Measurements from ENCODE around the gene MYO15A.

The MYO15A gene

GRCh38 chr17:18138065-18138749, 29.7 kb downstream of the MYO15A start:
- H3K27me3 Mint-ChIP-seq: peaks cover 16% of the 10 kb centered on the region
- H3K27ac Mint-ChIP-seq: no peak overlapping the region
- peaks cover 7% of the 10 kb centered on the region for H3K4me1 Mint-ChIP-seq
- H3K9me3 Mint-ChIP-seq: no peaks in the 10 kb centered on the region
- H3K4me3 Mint-ChIP-seq: no peak overlapping the region
- H3K36me3 Mint-ChIP-seq: no peaks in the 10 kb centered on the region
- ATAC-seq: no peak

- Mint-ChIP-seq H3K36me3 (no peaks in the 10 kb centered on the region), H3K27ac (no peak overlapping the region), H3K4me1 (peaks cover 7% of the 10 kb centered on the region), H3K27me3 (peaks cover 16% of the 10 kb centered on the region), H3K9me3 (no peaks in the 10 kb centered on the region), H3K4me3 (no peak overlapping the region)
- no peak for ATAC-seq
Observed at GRCh38 chr17:18139092-18139491, 30.5 kb downstream of the MYO15A start.

- peaks cover 7% of the 10 kb centered on the region for H3K4me1 Mint-ChIP-seq
- H3K9me3 Mint-ChIP-seq: no peaks in the 10 kb centered on the region
- H3K36me3 Mint-ChIP-seq: no peaks in the 10 kb centered on the region
- H3K27me3 Mint-ChIP-seq: peaks cover 16% of the 10 kb centered on the region
- no peak overlapping the region for H3K4me3 Mint-ChIP-seq
- no peak for ATAC-seq
- H3K27ac Mint-ChIP-seq: no peak overlapping the region
Observed at GRCh38 chr17:18139498-18139897, 30.9 kb downstream of the MYO15A start.

GRCh38 chr17:18139949-18140348, 31.4 kb downstream of the MYO15A start:
- Mint-ChIP-seq H3K27me3 (peaks cover 16% of the 10 kb centered on the region), H3K4me3 (no peak overlapping the region), H3K36me3 (no peaks in the 10 kb centered on the region), H3K4me1 (peaks cover 7% of the 10 kb centered on the region), H3K27ac (no peak overlapping the region), H3K9me3 (no peaks in the 10 kb centered on the region)
- no peak for ATAC-seq

- H3K27me3 Mint-ChIP-seq: peaks cover 15% of the 10 kb centered on the region
- H3K27ac Mint-ChIP-seq: no peak overlapping the region
- peaks cover 7% of the 10 kb centered on the region for H3K4me1 Mint-ChIP-seq
- ATAC-seq: no peak
- no peaks in the 10 kb centered on the region for H3K9me3 Mint-ChIP-seq
- H3K4me3 Mint-ChIP-seq: no peak overlapping the region
- no peaks in the 10 kb centered on the region for H3K36me3 Mint-ChIP-seq
Observed at GRCh38 chr17:18140648-18141047, 32.1 kb downstream of the MYO15A start.

- H3K4me3 Mint-ChIP-seq: no peak overlapping the region
- H3K9me3 Mint-ChIP-seq: no peaks in the 10 kb centered on the region
- peaks cover 7% of the 10 kb centered on the region for H3K4me1 Mint-ChIP-seq
- no peaks in the 10 kb centered on the region for H3K36me3 Mint-ChIP-seq
- ATAC-seq: no peak
- H3K27ac Mint-ChIP-seq: no peak overlapping the region
- H3K27me3 Mint-ChIP-seq: peaks cover 8% of the 10 kb centered on the region
Observed at GRCh38 chr17:18141210-18141803, 32.8 kb downstream of the MYO15A start.

GRCh38 chr17:18142417-18142816, 33.9 kb downstream of the MYO15A start:
- H3K36me3 Mint-ChIP-seq: no peaks in the 10 kb centered on the region
- peaks cover 7% of the 10 kb centered on the region for H3K4me1 Mint-ChIP-seq

GRCh38 chr17:18143044-18143936, 34.7 kb downstream of the MYO15A start:
- Mint-ChIP-seq H3K36me3 (no peaks in the 10 kb centered on the region), H3K4me1 (peaks cover 7% of the 10 kb centered on the region), H3K4me3 (no peak overlapping the region), H3K9me3 (no peaks in the 10 kb centered on the region), H3K27ac (no peak overlapping the region), H3K27me3 (no peaks in the 10 kb centered on the region)
- ATAC-seq: no peak

More at GRCh38 chr17:18142417-18142816, 33.9 kb downstream of the MYO15A start:
- Mint-ChIP-seq H3K9me3 (no peaks in the 10 kb centered on the region), H3K27ac (no peak overlapping the region), H3K27me3 (no peaks in the 10 kb centered on the region), H3K4me3 (no peak overlapping the region)
- no peak for ATAC-seq

- Mint-ChIP-seq H3K27me3 (no peaks in the 10 kb centered on the region), H3K36me3 (no peaks in the 10 kb centered on the region), H3K27ac (no peak overlapping the region), H3K9me3 (no peaks in the 10 kb centered on the region), H3K4me1 (peaks cover 7% of the 10 kb centered on the region), H3K4me3 (no peak overlapping the region)
- no peak for ATAC-seq
Observed at GRCh38 chr17:18144261-18144660, 35.7 kb downstream of the MYO15A start.

- no peaks in the 10 kb centered on the region for H3K9me3 Mint-ChIP-seq
- H3K27ac Mint-ChIP-seq: no peak overlapping the region
- H3K27me3 Mint-ChIP-seq: no peaks in the 10 kb centered on the region
- H3K36me3 Mint-ChIP-seq: no peaks in the 10 kb centered on the region
- H3K4me1 Mint-ChIP-seq: peaks cover 7% of the 10 kb centered on the region
- H3K4me3 Mint-ChIP-seq: no peak overlapping the region
- no peak for ATAC-seq
Observed at GRCh38 chr17:18144855-18145254, 36.3 kb downstream of the MYO15A start.

- no peaks in the 10 kb centered on the region for H3K36me3 Mint-ChIP-seq
- ATAC-seq: no peak
- H3K27me3 Mint-ChIP-seq: no peaks in the 10 kb centered on the region
- no peaks in the 10 kb centered on the region for H3K9me3 Mint-ChIP-seq
- H3K4me3 Mint-ChIP-seq: no peak overlapping the region
- peaks cover 7% of the 10 kb centered on the region for H3K4me1 Mint-ChIP-seq
- H3K27ac Mint-ChIP-seq: no peak overlapping the region
Observed at GRCh38 chr17:18145811-18146210, 37.3 kb downstream of the MYO15A start.

GRCh38 chr17:18146259-18146658, 37.7 kb downstream of the MYO15A start:
- H3K27ac Mint-ChIP-seq: no peak overlapping the region
- no peaks in the 10 kb centered on the region for H3K36me3 Mint-ChIP-seq
- no peaks in the 10 kb centered on the region for H3K9me3 Mint-ChIP-seq
- peaks cover 3% of the 10 kb centered on the region for H3K4me1 Mint-ChIP-seq
- H3K27me3 Mint-ChIP-seq: no peaks in the 10 kb centered on the region
- no peak overlapping the region for H3K4me3 Mint-ChIP-seq
- ATAC-seq: no peak

- no peaks in the 10 kb centered on the region for H3K9me3 Mint-ChIP-seq
- no peaks in the 10 kb centered on the region for H3K27me3 Mint-ChIP-seq
- H3K4me3 Mint-ChIP-seq: no peak overlapping the region
- ATAC-seq: no peak
- no peak overlapping the region for H3K27ac Mint-ChIP-seq
- no peaks in the 10 kb centered on the region for H3K4me1 Mint-ChIP-seq
- no peaks in the 10 kb centered on the region for H3K36me3 Mint-ChIP-seq
Observed at GRCh38 chr17:18146980-18147379, 38.4 kb downstream of the MYO15A start.

GRCh38 chr17:18148586-18148985, 40.0 kb downstream of the MYO15A start:
- no peak overlapping the region for H3K27ac Mint-ChIP-seq
- H3K4me3 Mint-ChIP-seq: no peak overlapping the region
- H3K9me3 Mint-ChIP-seq: no peaks in the 10 kb centered on the region
- ATAC-seq: no peak
- peaks cover 10% of the 10 kb centered on the region for H3K4me1 Mint-ChIP-seq
- no peaks in the 10 kb centered on the region for H3K27me3 Mint-ChIP-seq
- H3K36me3 Mint-ChIP-seq: no peaks in the 10 kb centered on the region

GRCh38 chr17:18151290-18151689, 42.7 kb downstream of the MYO15A start:
- no peaks in the 10 kb centered on the region for H3K36me3 Mint-ChIP-seq
- H3K27me3 Mint-ChIP-seq: no peaks in the 10 kb centered on the region
- H3K9me3 Mint-ChIP-seq: no peaks in the 10 kb centered on the region
- H3K4me1 Mint-ChIP-seq: peaks cover 20% of the 10 kb centered on the region
- no peak overlapping the region for H3K27ac Mint-ChIP-seq
- no peak overlapping the region for H3K4me3 Mint-ChIP-seq
- no peak for ATAC-seq

Data from stimulated activated memory B cell treated with anti-CD40 and anti-IgM and Interleukin-4, amounts not matched to agents 10 μg/mL and 1 μg/mL and 100 μg/mL, for 72 hours (primary cell).